ENCODE results near the gene DLAT.
"Not testable (repeated sequence)": the region's sequence is repeated elsewhere in the genome, so short reads cannot be mapped to it uniquely, and the experiment has no call there.

DLAT gene

DNA sequence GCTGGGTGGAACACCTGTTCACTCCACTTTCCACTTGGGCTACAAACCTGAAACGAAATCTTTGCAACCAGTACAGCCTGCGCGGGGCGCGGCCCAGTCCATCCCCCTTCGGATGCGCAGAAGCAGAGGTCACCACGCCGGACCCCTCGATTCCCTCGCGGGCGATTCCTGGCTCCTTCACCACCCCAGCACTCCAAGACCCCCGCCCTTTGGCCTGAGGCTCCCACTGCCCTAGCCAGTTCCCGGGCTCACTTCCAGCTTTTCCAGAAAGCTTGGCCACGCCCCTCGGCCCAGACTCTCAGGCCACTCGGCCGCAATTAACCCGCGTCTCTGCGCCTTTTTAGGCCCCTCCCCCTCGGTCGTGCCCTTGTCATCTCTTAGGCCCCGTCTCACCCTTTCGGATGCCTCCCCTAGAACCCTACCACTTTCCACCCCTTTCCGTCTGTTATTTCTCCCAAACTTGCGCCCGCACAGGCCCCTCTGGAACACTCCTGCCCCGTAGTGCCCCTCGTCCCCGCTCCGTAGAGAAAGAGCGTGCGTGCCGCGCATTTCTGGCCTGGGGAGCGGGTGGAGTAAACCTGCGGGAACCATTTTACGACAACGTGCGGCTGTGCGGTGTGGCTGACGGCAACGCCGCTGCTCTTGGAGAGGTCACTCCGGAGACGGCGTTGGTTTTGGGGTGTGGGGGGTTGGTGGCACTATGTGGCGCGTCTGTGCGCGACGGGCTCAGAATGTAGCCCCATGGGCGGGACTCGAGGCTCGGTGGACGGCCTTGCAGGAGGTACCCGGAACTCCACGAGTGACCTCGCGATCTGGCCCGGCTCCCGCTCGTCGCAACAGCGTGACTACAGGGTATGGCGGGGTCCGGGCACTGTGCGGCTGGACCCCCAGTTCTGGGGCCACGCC lies at the start of gene DLAT:
DLAT (plus strand) TSS at position 636 of the 906 bp plus-strand sequence; CDS start at position 701, 65 bp downstream.
- ATAC-seq: peak; percentile 90 to 91

DNA sequence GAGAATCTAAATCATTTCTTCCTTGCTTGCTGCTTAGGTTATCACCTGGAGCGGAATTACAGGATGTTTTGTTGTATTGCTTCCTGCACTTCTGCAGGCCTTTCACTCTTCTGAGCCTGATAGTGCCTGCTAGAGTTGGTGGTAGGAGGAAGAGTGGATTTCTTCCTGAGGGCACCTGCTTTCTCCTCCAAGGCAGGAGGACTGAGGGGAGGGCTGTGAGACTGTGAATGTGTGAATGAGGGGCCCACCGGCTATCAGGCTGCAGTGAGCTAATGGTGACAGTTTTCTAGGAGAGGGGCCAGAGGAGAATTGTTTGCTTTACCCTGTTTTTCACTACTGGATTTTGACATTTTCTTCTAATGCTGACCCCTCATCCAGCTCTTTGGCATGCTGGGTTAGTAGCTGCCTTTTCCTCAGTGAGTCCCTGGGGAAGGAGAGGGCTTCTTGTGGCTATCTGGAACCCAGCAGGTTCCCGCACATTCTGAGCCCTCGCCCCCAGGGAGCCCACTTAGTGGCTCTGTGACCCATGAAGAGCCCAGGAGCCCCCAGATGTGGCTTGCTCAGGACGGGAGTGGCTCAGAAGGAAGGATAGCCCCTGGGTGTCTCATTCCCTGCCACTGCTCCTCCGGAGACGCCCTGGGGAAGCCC lies 49.0 kb upstream of the DLAT start:
- ATAC-seq: no peak

DNA sequence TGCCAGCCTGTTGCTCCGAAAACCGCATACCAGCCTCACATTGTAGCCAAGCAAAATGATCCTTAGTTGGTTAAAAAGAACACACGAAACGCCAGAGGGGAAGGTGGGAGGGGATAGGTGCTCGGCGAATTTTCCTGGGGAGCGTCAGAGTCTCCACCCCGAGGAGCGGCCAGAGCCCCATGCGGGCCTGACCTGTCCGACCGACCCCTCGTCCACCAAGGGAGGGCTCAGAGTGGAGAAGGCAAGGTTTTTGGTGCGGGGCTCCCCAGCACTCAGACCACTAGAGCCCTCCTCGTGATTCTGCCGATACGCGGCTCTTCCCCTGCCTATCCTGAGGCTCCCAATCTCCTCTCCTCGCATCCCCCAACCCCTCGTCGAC lies 48.5 kb upstream of the DLAT start:
- no peak for ATAC-seq

DNA sequence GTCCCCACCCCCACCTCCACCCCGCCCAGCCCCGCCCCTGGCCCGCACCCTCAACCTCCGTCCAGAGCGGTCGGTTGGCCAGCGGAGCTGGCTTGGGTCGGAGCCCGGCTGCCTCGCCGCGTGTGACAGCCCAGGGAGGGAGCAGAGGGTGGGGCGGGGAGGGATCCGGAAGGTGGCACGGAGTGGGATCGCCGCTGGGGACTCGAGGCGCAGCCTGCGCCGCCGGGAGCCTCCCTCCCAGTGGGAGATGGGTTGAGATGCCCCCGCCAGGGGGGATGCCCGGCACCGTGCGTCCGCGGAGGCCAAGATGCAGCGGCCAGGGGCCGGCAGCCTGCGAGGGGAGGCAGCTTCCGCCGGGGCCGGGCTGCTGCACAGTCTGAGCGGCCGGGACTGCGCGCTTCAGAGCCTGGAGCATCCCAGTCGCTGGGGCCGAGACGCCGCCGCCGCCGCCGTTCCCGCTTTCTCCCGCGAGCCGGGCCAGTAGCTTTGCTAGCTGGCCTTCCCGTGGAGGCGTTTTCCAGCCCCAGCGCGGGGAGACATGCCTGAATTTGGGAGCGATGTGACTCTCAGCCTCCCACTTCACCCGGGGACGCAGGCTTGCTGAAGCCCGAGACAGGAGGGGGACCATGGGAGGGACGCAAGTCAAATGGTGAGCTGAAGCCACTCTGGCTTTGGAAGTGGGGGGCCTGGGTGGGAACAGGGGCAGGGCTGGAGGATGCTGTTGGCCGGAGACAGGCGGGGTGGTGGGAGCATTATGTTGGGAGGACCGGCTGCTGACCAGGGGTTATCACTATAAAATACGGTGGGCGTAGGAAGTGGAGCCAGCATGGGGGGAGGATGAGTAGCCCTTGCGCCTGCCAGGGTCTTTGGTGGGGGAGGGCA lies 47.8 kb upstream of the DLAT start:
- peak; percentile 52 to 70 for ATAC-seq

DNA sequence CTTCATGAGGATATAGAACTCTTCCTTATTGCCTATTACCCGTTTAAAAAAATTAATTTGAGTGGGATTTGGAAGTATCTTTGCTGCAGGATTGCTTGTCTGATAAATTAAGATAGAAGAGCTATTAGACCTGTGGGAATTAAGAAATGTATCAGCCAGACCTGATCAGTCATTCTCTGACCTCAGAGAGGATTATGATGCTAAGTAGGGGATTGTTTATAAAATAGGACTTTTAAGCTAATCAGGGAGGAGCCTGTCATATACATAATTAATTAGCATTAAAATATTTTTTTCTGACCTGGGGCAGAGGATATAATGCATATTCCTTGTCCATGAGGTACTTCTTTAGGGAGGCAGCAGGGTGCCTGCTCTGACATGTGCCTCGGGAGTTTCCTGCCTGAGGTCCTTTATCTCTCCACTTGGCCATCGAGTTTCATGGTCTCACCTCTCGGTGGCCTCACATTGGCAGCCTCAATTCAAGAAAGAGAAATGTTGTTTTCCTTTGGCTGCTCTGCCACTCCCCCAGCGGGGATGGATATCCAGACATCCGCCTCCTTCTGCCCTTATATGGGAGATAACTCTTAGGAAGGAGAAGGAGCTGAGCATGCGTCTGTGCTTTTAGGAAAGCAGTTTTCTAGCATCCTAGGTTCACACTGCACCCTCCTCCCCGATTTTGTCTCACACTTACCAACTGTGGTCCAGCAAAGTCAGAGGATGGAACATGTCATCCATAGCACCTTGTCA lies 47.0 kb upstream of the DLAT start:
- ATAC-seq: no peak

DNA sequence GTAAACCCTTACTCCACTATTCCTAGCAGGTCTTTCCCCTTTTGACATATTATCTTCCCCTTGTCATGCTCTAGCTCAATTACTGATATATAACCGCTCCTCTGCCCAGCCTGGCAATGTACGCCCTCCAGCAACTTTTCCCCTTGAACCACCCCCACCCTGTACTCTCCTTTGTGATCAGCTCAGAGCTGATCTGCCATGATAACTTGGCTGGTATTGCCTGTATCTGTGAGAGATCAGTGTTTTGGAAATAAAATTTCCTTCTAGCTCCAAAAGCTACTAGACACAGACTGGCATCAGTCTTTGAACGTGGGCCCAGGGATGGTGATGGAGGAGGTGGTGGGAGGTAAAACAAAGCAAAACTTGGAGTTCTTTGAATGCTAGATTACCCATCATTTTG lies 45.1 kb upstream of the DLAT start:
- ATAC-seq: no peak

DNA sequence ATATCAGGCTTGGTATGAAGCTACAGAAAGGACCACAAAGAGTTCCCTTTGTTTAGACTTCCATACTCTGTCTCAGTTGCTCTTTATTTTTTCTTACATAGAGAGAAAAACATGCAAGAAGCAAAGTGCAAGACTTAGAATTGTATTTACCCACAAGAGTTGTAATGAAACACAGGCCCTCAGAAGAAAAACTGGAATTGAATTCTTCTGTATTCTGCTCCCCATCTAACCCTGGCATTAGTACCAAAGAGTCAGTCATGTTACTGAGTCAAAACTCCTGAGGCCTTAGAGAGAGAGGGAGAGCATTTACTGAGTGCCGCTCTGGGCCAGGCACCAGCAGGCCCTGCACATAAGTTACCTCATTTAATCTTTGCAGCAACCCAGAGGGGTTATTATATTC lies 43.9 kb upstream of the DLAT start:
- ATAC-seq: no peak

DNA sequence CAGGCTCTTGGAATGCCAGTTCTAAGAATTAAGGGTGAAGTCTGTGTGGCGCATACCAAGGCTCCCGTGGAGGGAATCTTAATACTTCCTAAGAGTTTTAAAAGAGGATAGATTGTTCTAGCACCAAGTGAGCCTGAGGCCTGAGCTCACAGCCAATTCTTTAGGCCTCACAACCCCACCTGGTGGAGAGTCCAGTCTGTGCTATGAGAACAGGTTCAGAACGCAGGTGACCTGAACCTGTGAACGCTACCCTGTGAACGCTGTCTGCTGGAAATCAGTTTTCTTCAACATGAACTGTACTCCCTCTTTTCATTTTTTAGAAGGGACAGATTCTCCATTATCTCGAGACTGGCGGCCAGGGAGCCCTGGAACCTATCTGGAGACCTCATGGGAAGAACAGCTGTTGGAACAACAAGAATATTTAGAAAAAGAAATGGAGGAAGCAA lies 43.2 kb upstream of the DLAT start:
- peak; percentile 60 to 67 for ATAC-seq

DNA sequence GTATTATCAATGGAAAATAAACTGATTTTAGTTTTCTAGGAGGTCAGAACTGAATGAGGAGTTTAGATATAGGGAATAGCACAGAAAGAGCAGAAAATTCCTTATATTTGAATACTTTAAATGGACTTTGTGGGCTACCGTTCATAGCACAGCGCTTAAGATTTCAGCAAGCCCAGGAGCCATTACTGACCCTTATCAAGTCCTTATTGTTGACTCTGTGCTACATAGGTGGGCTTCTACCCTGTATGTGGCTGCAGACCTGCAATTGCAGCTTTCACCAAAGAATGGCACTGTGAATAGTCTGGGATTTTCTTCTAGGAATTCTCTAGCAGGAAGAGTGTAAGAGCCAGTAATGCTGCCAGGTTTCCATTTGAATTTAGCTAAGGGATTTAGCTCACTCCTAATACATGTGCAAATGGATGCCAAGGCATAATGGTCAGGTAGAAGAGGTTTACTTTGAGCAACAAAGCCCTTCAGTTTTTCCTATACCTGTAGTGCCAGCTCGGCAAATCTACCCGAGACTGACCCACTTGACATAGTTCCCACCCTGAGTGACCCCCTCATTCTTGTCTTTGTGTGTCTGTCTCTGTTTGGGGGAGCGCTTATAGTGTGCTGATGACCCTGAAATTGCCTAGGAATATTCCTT lies 42.5 kb upstream of the DLAT start:
- no peak for ATAC-seq

DNA sequence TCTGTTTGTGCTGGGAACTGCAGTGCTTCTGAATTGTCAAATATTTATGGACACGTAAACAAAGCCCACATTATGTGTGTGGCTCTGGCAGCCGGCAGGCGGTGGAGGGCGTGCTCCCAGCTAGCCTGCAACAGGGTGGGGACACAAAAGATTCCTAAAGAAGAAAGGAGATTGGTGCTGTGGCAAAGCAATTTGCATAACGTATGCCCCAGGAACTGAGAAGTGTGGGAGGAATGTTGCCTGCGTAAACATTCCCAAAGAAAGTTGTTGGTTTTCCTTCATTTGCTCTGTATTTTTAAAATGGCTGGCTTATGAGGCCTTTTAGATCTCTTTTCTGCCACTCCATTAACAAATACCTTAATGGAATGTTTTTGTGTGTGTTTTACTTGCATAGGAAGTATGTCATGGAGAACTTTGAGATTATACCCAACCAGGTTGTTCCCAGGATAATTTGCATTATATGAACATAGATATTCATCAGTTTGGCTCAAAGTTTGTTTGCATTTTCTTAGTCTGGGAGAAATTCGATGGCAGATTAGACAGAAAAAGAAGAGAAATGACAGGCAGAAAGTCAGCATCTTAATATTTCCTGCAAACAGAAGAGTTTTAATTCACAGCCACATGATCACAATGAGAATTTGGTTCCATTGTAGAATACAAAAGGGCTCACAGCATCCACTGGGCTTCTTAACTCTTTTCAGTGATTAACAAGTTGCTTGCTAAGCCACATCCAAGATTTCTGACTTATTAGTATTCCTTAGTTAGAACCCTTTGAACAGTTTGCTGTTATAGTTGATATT lies 41.8 kb upstream of the DLAT start:
- ATAC-seq: no peak

DNA sequence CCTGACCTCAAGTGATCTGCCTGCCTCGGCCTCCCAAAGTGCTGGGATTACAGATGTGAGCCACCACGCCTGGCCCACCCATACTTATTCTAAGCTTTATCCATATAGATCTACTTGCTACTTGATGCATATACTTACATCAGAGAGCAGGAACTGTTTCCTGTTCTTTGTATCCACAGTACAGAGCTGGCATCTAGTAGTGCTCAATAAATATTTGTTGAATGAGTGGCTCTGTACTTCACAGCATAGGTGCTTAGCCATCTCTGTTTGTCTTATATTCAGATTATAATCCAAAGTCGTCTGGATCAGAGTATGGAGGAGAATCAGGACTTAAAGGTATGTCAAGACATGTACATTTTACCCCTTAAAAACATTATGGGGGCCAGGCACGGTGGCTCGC lies 38.6 kb upstream of the DLAT start:
- no peak for ATAC-seq

DNA sequence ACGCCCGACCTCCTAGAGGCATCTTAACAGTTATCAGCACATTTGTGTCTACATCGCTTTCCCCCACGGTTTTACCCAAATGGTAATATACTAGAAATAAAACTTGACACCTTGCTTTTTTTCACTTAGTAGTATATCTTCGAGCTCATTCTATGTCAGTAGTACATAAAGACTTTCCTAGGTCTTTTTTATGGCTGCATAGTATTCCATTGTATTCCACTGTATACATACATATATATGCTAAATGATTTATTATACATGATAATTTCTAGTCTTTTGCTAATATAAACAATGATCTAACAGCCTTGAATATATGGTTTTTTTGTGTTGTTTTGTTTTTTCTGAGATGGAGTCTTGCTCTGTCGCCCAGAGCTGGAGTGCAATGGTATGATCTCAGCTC lies 34.8 kb upstream of the DLAT start:
- ATAC-seq: no peak

DNA sequence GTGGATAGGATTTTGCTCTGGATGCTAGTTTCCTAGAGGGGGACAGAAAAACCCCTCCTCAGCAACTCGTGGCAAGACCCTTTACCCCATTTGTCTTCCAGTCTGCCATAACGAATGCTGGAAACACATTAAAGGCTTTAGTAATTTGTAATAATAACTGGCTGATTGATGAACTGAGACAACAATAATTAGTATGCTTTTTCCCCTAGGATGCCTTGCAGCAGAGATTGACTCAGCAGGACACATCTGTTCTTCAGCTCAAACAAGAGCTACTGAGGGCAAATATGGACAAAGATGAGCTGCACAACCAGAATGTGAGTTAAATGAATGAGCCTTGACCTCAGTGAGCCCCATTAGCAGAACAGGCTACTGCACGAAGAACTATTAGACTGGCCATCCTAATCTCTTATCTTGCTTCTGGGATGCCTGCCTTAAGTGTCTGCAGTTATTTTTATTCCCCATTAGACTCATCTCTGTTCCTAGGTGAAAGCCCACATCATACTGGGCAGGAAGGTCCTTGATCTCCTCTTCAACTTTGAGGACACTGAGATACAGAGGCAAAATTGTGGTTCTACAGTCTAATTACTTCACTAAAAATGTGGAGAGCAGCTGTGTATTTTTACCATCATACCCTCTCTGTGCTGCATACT lies 32.9 kb upstream of the DLAT start:
- no peak for ATAC-seq

DNA sequence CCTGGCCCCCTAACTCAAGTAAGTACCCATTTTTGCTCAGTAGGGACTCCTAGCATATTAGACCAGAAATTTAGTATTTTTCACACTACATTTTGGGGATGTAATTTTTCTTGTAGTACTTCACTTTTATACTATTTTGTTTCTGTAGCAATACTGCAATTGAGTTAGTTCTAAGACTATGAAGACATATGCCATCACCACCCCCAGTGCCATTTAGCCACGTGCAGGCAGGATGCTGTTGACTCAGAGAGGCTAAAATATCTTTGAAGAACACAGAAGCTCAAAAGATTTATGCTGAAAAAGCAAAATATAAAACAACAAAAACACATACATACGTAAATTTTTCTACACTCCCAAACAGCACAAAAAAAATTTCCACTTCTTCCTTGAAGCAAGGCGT lies 29.1 kb upstream of the DLAT start:
- ATAC-seq: no peak

DNA sequence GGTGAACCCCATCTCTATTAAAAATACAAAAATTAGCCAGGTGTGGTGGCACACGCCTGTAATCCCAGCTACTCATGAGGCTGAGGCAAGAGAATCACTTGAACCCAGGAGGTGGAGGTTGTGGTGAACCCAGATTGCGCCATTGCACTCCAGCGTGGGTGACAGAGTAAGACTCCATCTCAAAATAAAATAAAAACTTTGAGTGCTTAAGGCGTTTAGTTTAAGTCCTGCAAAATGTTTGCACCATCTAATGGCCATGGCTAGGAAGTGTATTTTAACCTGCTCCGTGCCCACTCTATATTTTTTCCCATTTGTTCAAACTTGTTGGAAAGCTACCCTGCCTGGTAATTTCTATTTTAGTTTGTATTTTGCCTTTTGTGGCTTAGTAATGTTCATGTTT lies 28.5 kb upstream of the DLAT start:
- not testable (repeated sequence) for ATAC-seq

DNA sequence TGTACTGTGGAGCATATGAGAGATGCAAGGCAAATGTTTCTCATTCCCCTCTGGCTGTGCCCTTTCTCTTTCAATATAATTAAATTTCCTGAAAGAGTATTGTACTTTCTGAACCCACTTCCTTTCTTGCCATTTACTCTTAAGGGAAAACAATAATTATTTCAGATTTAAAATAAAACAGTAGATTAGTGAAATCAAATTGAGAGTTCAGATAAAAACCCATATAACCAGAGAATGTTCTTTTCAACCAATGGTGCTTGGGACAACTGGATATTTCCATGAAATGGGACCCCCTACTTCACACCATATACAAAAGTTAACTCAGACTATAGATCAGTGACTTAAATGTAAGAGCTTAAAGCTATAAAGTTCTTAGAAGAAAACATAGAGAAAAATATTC lies 26.1 kb upstream of the DLAT start:
- no peak for ATAC-seq

DNA sequence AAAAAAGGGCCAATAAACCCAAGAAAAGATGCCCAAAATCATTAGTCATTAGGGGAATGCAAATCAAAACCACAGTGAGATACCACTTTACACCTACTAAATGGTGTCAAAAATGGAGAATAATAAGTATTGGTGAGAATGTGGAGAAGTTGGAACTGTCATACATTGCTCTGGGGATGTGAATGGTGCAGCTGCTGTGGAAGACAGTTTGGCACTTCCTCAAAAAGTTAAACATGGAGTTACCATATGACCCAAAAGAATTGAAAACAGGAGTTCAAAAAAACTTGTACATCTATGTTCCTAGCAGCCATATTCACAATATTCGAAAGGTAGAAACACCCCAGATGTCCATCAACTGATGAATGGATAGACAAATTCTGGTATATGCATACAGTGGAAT lies 24.5 kb upstream of the DLAT start:
- ATAC-seq: no peak

DNA sequence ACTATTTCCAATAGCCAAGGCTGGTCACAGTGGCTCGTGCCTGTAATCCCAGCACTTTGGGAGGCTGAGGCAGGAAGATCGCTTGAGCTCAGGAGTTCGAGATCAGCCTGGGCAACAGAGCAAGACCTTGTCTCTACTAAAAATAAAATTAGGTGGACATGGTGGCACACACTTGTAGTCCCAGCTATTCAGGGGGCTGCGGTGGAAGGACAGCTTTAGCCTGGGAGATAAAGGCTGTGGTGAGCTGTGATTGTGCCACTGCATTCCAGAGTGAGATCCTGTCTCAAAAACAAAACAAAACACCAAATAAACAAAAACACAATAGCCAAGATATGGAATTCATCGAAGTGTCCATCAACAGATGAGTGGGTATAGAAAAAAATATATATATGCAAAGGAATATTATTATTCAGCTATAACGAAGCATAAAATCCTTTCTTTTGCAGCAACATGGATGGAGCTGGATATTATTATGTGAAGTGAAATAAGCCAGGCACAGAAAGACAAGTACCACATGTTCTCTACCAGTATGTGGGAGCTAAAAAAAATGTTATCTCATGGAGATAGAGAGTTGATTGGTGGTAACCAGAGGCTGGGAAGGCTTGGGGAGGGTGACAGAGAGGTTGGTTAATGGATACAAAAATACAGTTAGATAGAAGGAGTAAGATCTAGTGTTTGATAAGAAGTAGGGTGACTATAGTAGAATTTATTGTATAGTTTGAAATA lies 22.6 kb upstream of the DLAT start:
- no peak for ATAC-seq

DNA sequence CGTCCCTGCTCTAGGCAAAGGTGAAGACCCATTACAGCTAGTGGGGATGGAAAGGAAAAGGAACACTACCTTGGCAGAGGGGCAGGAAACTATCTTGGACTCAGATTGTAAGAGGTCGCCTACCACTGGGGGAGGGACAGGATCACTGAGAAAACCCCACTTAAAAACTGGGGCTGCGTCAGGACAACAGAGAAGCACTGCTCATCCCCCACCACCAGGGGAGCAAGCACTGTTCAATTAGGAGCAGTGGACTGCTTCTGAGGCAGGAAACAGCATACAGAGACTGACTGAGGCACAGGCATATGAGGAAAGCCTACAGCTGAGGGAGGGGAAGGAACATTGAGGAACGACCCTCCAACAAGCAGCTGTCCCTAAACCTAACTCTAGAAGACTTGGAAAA lies 20.8 kb upstream of the DLAT start:
- ATAC-seq: peak; percentile 56 to 62
